Activated CD4-positive, alpha-beta memory T cell treated with anti-CD3 and anti-CD28 coated beads, Interleukin-2, amount 10 ng/mL, durations not matched to agents 7 days and 5 days (primary cell): Measurements from ENCODE around the gene C1orf159. TPM values are rescaled to one million over a fixed set of nuclear protein-coding genes. Genes with fewer than 3 reads are reported as not detected.
"Not testable (repeated sequence)": the region's sequence is repeated elsewhere in the genome, so short reads cannot be mapped to it uniquely, and the experiment has no call there.

Experiments
- CTCF ChIA-PET: fragments of 350-600 bp; sonication (Branson Sonifier 250); formaldehyde crosslinking; loops from one replicate; lab custom pipeline; 2021; ENCODE audit warnings: antibody characterized with exemption, inconsistent platforms; lab: Charles Lee
- POLR2A ChIA-PET: fragments of 350-600 bp; sonication (Branson Sonifier 250); formaldehyde crosslinking; loops from one replicate; lab custom pipeline; 2021; ENCODE audit warnings: antibody characterized with exemption; lab: Charles Lee
- DNase-seq: peaks from one replicate; pipeline ENCODE4 v3.0.0-alpha.2; 2020
- H3K27ac Mint-ChIP-seq: one replicate; pipeline ENCODE4 v1.8.0; 2021; ENCODE audit warnings: mild to moderate bottlenecking, mixed read lengths
- H3K27me3 Mint-ChIP-seq: one replicate; pipeline ENCODE4 v1.8.0; 2021; ENCODE audit warnings: mixed read lengths
- H3K36me3 Mint-ChIP-seq: one replicate; pipeline ENCODE4 v1.8.0; 2021; ENCODE audit warnings: low read depth, mixed read lengths
- H3K4me1 Mint-ChIP-seq: one replicate; pipeline ENCODE4 v1.8.0; 2021; ENCODE audit warnings: mixed read lengths
- H3K4me3 Mint-ChIP-seq: one replicate; pipeline ENCODE4 v1.8.0; 2021; ENCODE audit warnings: mild to moderate bottlenecking, mixed read lengths
- H3K9me3 Mint-ChIP-seq: one replicate; pipeline ENCODE4 v1.8.0; 2021; ENCODE audit warnings: mixed read lengths
- total RNA-seq, 2 experiments: library from RNA; stranded (reverse); gene quantifications; one replicate each; pipeline ENCODE4 v1.2.3, GENCODE V29; 2021

The C1orf159 gene
- total RNA-seq, 2 experiments from 2014 or later = 18.6 to 19.9 TPM

- H3K4me3 Mint-ChIP-seq = no peak overlapping the region
- ChIA-PET CTCF (no interaction called here), POLR2A (no interaction called here)
- H3K27ac Mint-ChIP-seq = no peak overlapping the region
- peaks cover 6% of the 10 kb centered on the region for H3K4me1 Mint-ChIP-seq
- H3K9me3 Mint-ChIP-seq = no peaks in the 10 kb centered on the region
- DNase-seq = no peak
- peaks cover 3% of the 10 kb centered on the region for H3K27me3 Mint-ChIP-seq
- no peaks in the 10 kb centered on the region for H3K36me3 Mint-ChIP-seq
Measured at GRCh38 chr1:1082239-1082775, 33.6 kb downstream of the C1orf159 start.

- POLR2A ChIA-PET = no interaction called here
- Mint-ChIP-seq H3K27ac (no peak overlapping the region), H3K9me3 (no peaks in the 10 kb centered on the region), H3K4me1 (peaks cover 6% of the 10 kb centered on the region), H3K4me3 (no peak overlapping the region), H3K36me3 (no peaks in the 10 kb centered on the region), H3K27me3 (peaks cover 3% of the 10 kb centered on the region)
- DNase-seq = no peak
- CTCF ChIA-PET = no interaction called here
Measured at GRCh38 chr1:1081311-1082238, 34.3 kb downstream of the C1orf159 start.

GRCh38 chr1:1080951-1081310 lies 35.0 kb downstream of the C1orf159 start:
- H3K27ac Mint-ChIP-seq = no peak overlapping the region
- DNase-seq = no peak
- POLR2A ChIA-PET = no interaction called here
- no peak overlapping the region for H3K4me3 Mint-ChIP-seq
- H3K9me3 Mint-ChIP-seq = no peaks in the 10 kb centered on the region
- peaks cover 6% of the 10 kb centered on the region for H3K4me1 Mint-ChIP-seq
- H3K36me3 Mint-ChIP-seq = no peaks in the 10 kb centered on the region
- CTCF ChIA-PET = no interaction called here
- H3K27me3 Mint-ChIP-seq = peaks cover 3% of the 10 kb centered on the region

- H3K4me3 Mint-ChIP-seq = no peak overlapping the region
- H3K27me3 Mint-ChIP-seq = peaks cover 3% of the 10 kb centered on the region
- POLR2A ChIA-PET = no interaction called here
- H3K9me3 Mint-ChIP-seq = no peaks in the 10 kb centered on the region
- H3K4me1 Mint-ChIP-seq = peaks cover 6% of the 10 kb centered on the region
- CTCF ChIA-PET = no interaction called here
- no peaks in the 10 kb centered on the region for H3K36me3 Mint-ChIP-seq
- H3K27ac Mint-ChIP-seq = no peak overlapping the region
- no peak for DNase-seq
Measured at GRCh38 chr1:1080122-1080757, 35.6 kb downstream of the C1orf159 start.

GRCh38 chr1:1079408-1080121 lies 36.3 kb downstream of the C1orf159 start:
- no peak overlapping the region for H3K27ac Mint-ChIP-seq
- H3K27me3 Mint-ChIP-seq = peaks cover 3% of the 10 kb centered on the region
- no peaks in the 10 kb centered on the region for H3K36me3 Mint-ChIP-seq
- CTCF ChIA-PET = no interaction called here
- no peak for DNase-seq
- POLR2A ChIA-PET = no interaction called here
- H3K9me3 Mint-ChIP-seq = no peaks in the 10 kb centered on the region
- H3K4me1 Mint-ChIP-seq = peaks cover 6% of the 10 kb centered on the region
- H3K4me3 Mint-ChIP-seq = no peak overlapping the region

GRCh38 chr1:1077396-1077795 lies 38.5 kb downstream of the C1orf159 start:
- CTCF ChIA-PET, DNase-seq, H3K27ac Mint-ChIP-seq, H3K9me3 Mint-ChIP-seq, POLR2A ChIA-PET, H3K36me3 Mint-ChIP-seq, H3K4me3 Mint-ChIP-seq, H3K27me3 Mint-ChIP-seq, H3K4me1 Mint-ChIP-seq: not testable (repeated sequence)

DNA sequence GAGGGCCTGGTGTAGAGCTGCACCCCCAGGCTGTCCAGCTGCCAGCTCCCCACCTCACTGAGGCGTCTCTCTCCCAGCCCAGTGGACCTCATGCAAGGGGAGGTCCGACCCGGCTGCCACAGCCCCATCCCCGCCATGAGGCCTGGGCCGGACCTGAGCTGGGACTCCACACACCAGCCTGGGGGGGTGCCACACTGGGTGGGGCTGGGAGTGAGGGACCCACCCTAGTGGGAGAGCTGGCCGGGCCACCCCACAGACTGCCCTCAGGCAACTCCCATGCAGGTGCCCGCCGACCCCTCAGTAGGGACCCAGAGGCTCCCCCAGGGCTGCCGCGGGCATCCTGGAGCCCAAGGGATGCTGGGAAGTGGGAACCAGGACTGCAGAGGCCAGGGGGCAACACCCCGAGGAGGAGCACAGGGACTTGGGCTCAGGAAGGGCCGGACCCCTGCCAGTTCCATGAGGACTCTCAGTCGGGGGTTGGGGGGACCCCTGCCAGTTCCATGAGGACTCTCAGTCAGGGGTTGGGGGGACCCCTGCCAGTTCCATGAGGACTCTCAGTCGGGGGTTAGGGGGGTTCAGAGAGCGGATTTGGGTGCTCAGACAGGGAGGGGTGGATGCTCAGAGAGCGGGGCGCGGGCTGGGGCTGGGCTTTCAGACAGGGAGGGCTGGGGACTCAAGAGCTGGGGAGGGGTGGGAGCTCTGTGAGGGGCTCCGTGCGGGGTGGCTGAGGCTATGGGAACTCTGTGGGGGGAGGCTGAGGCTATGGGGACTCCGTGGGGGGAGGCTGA lies 40.5 kb downstream of the C1orf159 start:
- POLR2A ChIA-PET = no interaction called here
- Mint-ChIP-seq H3K27me3 (peaks cover 3% of the 10 kb centered on the region), H3K4me1 (peaks cover 6% of the 10 kb centered on the region), H3K4me3 (no peak overlapping the region), H3K36me3 (no peaks in the 10 kb centered on the region), H3K27ac (no peak overlapping the region), H3K9me3 (no peaks in the 10 kb centered on the region)
- CTCF ChIA-PET = no interaction called here
- DNase-seq = no peak

GRCh38 chr1:1074631-1075147 lies 41.2 kb downstream of the C1orf159 start:
- no peaks in the 10 kb centered on the region for H3K9me3 Mint-ChIP-seq
- no peak overlapping the region for H3K27ac Mint-ChIP-seq
- H3K27me3 Mint-ChIP-seq = peaks cover 5% of the 10 kb centered on the region
- H3K36me3 Mint-ChIP-seq = no peaks in the 10 kb centered on the region
- no peak for DNase-seq
- H3K4me1 Mint-ChIP-seq = peaks cover 7% of the 10 kb centered on the region
- ChIA-PET CTCF (no interaction called here), POLR2A (no interaction called here)
- H3K4me3 Mint-ChIP-seq = no peak overlapping the region

DNA sequence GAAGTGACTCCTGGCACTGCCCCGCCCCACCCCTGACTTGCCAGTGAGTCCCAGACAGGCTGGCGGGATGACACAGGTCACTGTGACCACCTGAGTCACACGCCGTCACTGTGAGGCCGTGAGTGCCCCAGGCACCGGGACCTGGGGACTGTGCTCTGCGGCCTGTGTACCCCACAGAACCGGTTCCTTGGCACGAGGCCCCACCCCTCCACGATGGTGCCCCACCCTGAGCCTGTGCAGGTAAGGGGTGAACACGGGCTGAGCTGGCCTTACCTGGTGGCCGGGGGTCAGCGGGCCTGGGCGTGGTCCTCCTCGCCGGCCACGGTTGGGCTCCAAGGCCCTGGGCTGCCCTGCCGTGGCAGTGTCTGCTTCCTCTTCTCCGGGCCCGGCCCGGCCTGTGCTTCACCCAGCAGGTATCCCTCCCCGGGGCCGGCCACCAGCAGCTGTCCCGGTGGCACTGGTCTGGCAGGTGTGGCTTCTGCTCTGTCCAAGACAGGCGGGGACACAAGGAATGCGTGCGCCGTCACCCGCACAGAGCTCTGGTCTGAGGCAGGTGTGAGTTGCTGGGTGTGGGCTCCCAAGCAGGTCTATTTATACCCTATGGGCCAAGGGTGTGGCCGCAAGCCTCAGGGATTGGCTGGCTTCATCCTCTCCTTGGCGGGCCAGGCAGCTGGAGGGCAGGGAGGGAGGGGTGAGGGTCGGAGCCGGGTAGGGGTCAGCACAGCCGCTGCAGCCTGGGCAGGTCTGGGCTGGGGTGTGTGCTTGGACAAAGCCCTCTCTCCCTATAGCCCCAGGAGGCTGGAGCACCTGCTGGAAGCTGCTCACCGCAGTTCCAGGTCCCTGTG lies 41.9 kb downstream of the C1orf159 start, which contains the start of gene RNF223:
RNF223 (minus strand) TSS at position 564 of the 845 bp plus-strand sequence. CDS start 1,740 bp downstream, outside the sequence.
- POLR2A ChIA-PET = no interaction called here

GRCh38 chr1:1072849-1073742 lies 42.8 kb downstream of the C1orf159 start:
- POLR2A ChIA-PET = no interaction called here
- no peak overlapping the region for H3K27ac Mint-ChIP-seq
- CTCF ChIA-PET = no interaction called here
- no peak for DNase-seq
- no peaks in the 10 kb centered on the region for H3K9me3 Mint-ChIP-seq
- peaks cover 2% of the 10 kb centered on the region for H3K27me3 Mint-ChIP-seq
- peaks cover 7% of the 10 kb centered on the region for H3K4me1 Mint-ChIP-seq
- no peak overlapping the region for H3K4me3 Mint-ChIP-seq
- H3K36me3 Mint-ChIP-seq = no peaks in the 10 kb centered on the region

More for the DNA sequence above, 41.9 kb downstream of the C1orf159 start, which contains the start of gene RNF223:
- DNase-seq = no peak
- H3K36me3 Mint-ChIP-seq = no peaks in the 10 kb centered on the region
- peaks cover 3% of the 10 kb centered on the region for H3K4me1 Mint-ChIP-seq
- H3K27me3 Mint-ChIP-seq = peaks cover 2% of the 10 kb centered on the region
- H3K27ac Mint-ChIP-seq = no peak within 1 kb of the TSS
- no peaks in the 10 kb centered on the region for H3K9me3 Mint-ChIP-seq
- no peak within 1 kb of the TSS for H3K4me3 Mint-ChIP-seq
- CTCF ChIA-PET = no interaction called here

- Mint-ChIP-seq H3K27me3 (peaks cover 2% of the 10 kb centered on the region), H3K4me3 (no peak overlapping the region), H3K9me3 (no peaks in the 10 kb centered on the region), H3K36me3 (no peaks in the 10 kb centered on the region), H3K4me1 (peaks cover 9% of the 10 kb centered on the region), H3K27ac (no peak overlapping the region)
- CTCF ChIA-PET = no interaction called here
- no peak for DNase-seq
- POLR2A ChIA-PET = no interaction called here
Measured at GRCh38 chr1:1072299-1072848, 43.5 kb downstream of the C1orf159 start.
